HFFc6 (cell line): Measurements from ENCODE around the gene CDC42EP2. TPM values are rescaled to one million over a fixed set of nuclear protein-coding genes. Genes with fewer than 3 reads are reported as not detected.

Source experiments
- DNase-seq: peaks from one replicate; pipeline ENCODE4 v3.0.0-alpha.2; 2018
- H3K27ac Mint-ChIP-seq: 2 replicates; pipeline ENCODE4 v1.8.0; 2020; ENCODE audit warnings: mild to moderate bottlenecking, mixed read lengths
- H3K27me3 Mint-ChIP-seq: 2 replicates; pipeline ENCODE4 v1.8.0; 2021; ENCODE audit warnings: mild to moderate bottlenecking, moderate library complexity, mixed read lengths; ENCODE audit not compliant: insufficient read depth
- H3K36me3 Mint-ChIP-seq: 2 replicates; pipeline ENCODE4 v1.8.0; 2021; ENCODE audit warnings: low read depth, mixed read lengths
- H3K4me1 Mint-ChIP-seq: 2 replicates; pipeline ENCODE4 v1.8.0; 2020; ENCODE audit warnings: low read depth, mixed read lengths
- H3K4me3 Mint-ChIP-seq: 2 replicates; pipeline ENCODE4 v1.8.0; 2020; ENCODE audit warnings: mild to moderate bottlenecking, moderate library complexity, mixed read lengths
- H3K9me3 Mint-ChIP-seq: 2 replicates; pipeline ENCODE4 v1.8.0; 2020; ENCODE audit warnings: mild to moderate bottlenecking, mixed read lengths
- CTCF ChIP-seq: fragments of 200-600 bp; sonication (generic); IDR thresholded peaks from 2 replicates; pipeline ENCODE4 v1.5.0; 2021; ENCODE audit warnings: antibody characterized with exemption, mild to moderate bottlenecking
- total RNA-seq, 6 experiments: library from RNA; stranded (reverse); fragmentation: NEBNext Ultra II Directional; extraction: Animal tissue kit (Norgen Biotek cat#: 25700); gene quantifications; 2 replicates in 1 of 6; 3 replicates in 5 of 6; pipeline ENCODE4 v1.2.3, GENCODE V29; 2021

Gene CDC42EP2
- total RNA-seq, 6 experiments from 2014 or later: 19.0 to 35.3 (median 22.6) TPM

GRCh38 chr11:65298655-65299179 lies 15.9 kb upstream of the CDC42EP2 start:
- Mint-ChIP-seq H3K9me3 (no peaks in the 10 kb centered on the region), H3K4me1 (peaks cover 36% of the 10 kb centered on the region), H3K36me3 (peaks cover 9% of the 10 kb centered on the region; the same call in 1 of the 2 replicates), H3K4me3 (peak overlapping the region; percentile 56; the same call in 1 of the 2 replicates), H3K27ac (peak overlapping the region; percentile 95), H3K27me3 (no peaks in the 10 kb centered on the region; the same call in 1 of the 2 replicates)
- TF ChIP-seq CTCF: no peak
- peak; percentile 77 for DNase-seq

GRCh38 chr11:65300621-65301275 lies 13.9 kb upstream of the CDC42EP2 start:
- no peaks in the 10 kb centered on the region for H3K9me3 Mint-ChIP-seq
- H3K36me3 Mint-ChIP-seq: 0 out of 2 replicates have a peak, but pooled peaks cover 7% of the 10 kb centered on the region
- no peaks in the 10 kb centered on the region; the same call in 1 of the 2 replicates for H3K27me3 Mint-ChIP-seq
- H3K4me3 Mint-ChIP-seq: no peak overlapping the region
- DNase-seq: no peak
- no peak overlapping the region for H3K27ac Mint-ChIP-seq
- H3K4me1 Mint-ChIP-seq: peaks cover 37% of the 10 kb centered on the region
- no peak for TF ChIP-seq CTCF

DNA sequence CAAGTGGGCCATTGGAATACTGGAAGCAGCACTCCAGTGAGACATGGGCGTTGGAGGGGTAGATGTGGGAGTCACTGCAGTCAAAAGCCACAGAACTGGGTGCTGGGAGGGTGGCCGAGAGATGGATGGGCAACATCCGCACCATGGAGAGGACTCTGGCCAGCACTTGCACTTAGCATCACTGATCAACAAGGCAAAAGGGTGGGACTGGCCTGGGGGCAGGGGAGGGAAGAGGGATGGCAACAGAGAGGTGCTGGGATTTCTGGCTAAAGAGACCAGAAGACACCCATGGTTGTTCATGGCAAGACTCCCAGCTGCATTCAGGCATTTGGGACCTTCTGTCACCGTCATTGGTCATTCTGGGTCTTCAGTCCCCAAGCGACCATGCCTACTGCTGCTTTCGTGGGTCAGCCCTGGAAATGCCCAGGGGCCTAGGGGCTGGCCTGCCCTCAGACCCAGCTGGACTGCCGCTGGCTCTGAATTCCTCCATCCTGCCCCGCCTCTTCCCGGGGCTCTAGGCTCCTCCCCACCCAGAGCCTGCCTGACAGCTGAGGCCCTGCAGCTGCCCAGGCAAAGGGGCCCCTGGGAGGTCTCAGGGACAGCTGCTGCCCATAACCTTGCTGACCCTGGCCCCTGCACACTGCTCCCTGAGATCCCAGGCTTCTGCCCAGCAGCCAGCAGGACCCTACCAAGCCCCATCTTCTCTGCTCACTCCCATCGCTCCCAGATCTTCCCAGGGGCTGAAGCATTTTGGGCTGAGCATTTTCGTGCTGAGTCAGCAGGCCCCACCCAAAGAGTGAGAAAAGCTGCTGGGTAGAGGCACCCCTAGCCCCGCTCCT lies 13.0 kb upstream of the CDC42EP2 start:
- H3K27ac Mint-ChIP-seq: peak overlapping the region; percentile 32
- DNase-seq: no peak
- H3K9me3 Mint-ChIP-seq: no peaks in the 10 kb centered on the region
- TF ChIP-seq CTCF: no peak
- no peak overlapping the region for H3K4me3 Mint-ChIP-seq
- H3K36me3 Mint-ChIP-seq: 0 out of 2 replicates have a peak, but pooled peaks cover 7% of the 10 kb centered on the region
- H3K4me1 Mint-ChIP-seq: peaks cover 31% of the 10 kb centered on the region
- H3K27me3 Mint-ChIP-seq: no peaks in the 10 kb centered on the region

DNA sequence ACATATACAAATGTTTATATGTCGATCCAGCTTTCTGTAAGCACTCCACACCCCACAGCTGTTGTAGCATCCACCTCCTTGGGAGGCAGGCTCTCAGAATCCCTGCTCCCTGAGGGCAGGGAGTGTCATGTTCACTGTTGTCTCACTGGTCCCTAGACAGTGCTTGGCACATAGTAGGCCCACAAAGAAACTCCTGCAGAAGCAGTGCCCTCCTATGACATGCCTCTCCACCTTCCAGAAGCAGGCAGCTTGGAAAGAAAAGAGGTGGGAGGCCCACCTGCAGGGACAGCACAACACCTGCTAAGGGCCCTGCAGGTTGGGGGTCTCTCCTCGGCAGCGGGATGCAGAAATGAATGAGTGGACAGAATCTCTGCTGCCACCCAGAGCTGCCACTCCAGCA lies 11.1 kb upstream of the CDC42EP2 start:
- H3K27me3 Mint-ChIP-seq: no peaks in the 10 kb centered on the region
- DNase-seq: no peak
- H3K4me1 Mint-ChIP-seq: peaks cover 33% of the 10 kb centered on the region
- no peaks in the 10 kb centered on the region for H3K9me3 Mint-ChIP-seq
- TF ChIP-seq CTCF: no peak
- H3K27ac Mint-ChIP-seq: no peak overlapping the region
- H3K36me3 Mint-ChIP-seq: 0 out of 2 replicates have a peak, but pooled peaks cover 7% of the 10 kb centered on the region
- no peak overlapping the region for H3K4me3 Mint-ChIP-seq

DNA sequence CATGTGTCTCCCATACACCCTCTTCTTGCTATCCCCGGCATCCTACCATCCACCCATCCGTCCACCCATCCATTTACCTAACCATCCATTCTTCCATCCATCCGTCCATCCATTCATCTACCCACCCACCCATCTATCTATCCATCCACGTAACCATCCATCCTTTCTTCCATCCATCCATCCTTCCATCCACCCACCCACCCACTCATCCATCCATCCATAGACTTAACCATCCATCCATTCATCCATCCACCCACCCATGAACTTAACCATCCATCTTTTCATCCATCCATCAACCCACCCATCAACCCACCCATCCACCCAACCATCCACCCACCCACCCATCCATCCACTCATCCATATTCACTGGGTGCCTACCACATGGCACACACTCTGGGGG lies 10.6 kb upstream of the CDC42EP2 start:
- peaks cover 29% of the 10 kb centered on the region for H3K4me1 Mint-ChIP-seq
- no peak overlapping the region for H3K27ac Mint-ChIP-seq
- no peak for DNase-seq
- H3K4me3 Mint-ChIP-seq: no peak overlapping the region
- TF ChIP-seq CTCF: no peak
- H3K27me3 Mint-ChIP-seq: no peaks in the 10 kb centered on the region
- H3K36me3 Mint-ChIP-seq: 0 out of 2 replicates have a peak, but pooled peaks cover 7% of the 10 kb centered on the region
- no peaks in the 10 kb centered on the region for H3K9me3 Mint-ChIP-seq
